ENCODE results near the gene CCR5AS.

CCR5AS gene

GRCh38 chr3:46405301-46406019, 1.4 kb downstream of the CCR5AS start:
- ChIA-PET CTCF (ENCODE audit: partially characterized antibody) (interaction anchor here (1.0 to 3.5 kb wide), 2 partner anchors 45 kb away, joined by 3 to 14 read pairs; no protein-coding TSS in a partner anchor), POLR2A (ENCODE audit: partially characterized antibody) (no interaction called here)
- 0 out of 2 replicates have a peak overlapping the region, but pooled peaks have one; percentile 57 for H2AFZ ChIP-seq (ENCODE audit: low read length)

More at GRCh38 chr3:46405301-46406019, 1.4 kb downstream of the CCR5AS start:
- H3K4me1 ChIP-seq (replicated peaks in 1 of 4; ENCODE audit: control insufficient read depth in 3 of 4, insufficient read depth in 4 of 4, low read length in 3 of 4): no peaks in the 10 kb centered on the region
- H2BK12ac ChIP-seq (ENCODE audit: low read depth, low read length): no peak overlapping the region
- no peaks in the 10 kb centered on the region for H3K79me2 ChIP-seq (ENCODE audit: control insufficient read depth in 1 of 2, insufficient read depth in 2 of 2, low read length in 2 of 2)
- H2AK5ac ChIP-seq (ENCODE audit: low read depth, low read length): no peak overlapping the region
- H2BK20ac ChIP-seq (ENCODE audit: low read length): no peak overlapping the region
- TF ChIP-seq YY1 (IDR thresholded peaks at IDR 0.05; ENCODE audit: low read depth, low read length) (no peak), CBX8 (IDR thresholded peaks at IDR 0.05; ENCODE audit: borderline replicate concordance, low read depth, low read length) (no peak), BCL11A (IDR thresholded peaks at IDR 0.05; ENCODE audit: low read depth in 2 of 2, low read length in 2 of 2) (no peak), TAF1 (IDR thresholded peaks at IDR 0.05; ENCODE audit: low read depth, low read length) (no peak), E2F6 (IDR thresholded peaks at IDR 0.05) (no peak), SIRT6 (IDR thresholded peaks at IDR 0.05; ENCODE audit: low read length) (no peak), CEBPB (IDR thresholded peaks at IDR 0.05; ENCODE audit: low read depth, low read length) (no peak), TCF12 (IDR thresholded peaks at IDR 0.05; ENCODE audit: low read depth, low read length) (no peak), MAX (IDR thresholded peaks at IDR 0.05) (no peak)
- no peak overlapping the region for H2BK5ac ChIP-seq (ENCODE audit: low read depth, low read length)
- no peak overlapping the region for H3K18ac ChIP-seq (ENCODE audit: extremely low read depth, low read length)
- H3K4me2 ChIP-seq (ENCODE audit: insufficient read depth in 1 of 2, low read depth in 2 of 2, low read length in 2 of 2): no peak overlapping the region
- H4K5ac ChIP-seq (ENCODE audit: insufficient read length, low read depth, low read length): no peak overlapping the region
- no peaks in the 10 kb centered on the region for H3K9me3 ChIP-seq (ENCODE audit: insufficient read depth in 2 of 2, low read depth in 1 of 2, low read length in 1 of 2)
- no peaks in the 10 kb centered on the region for H4K20me1 ChIP-seq (replicated peaks in 1 of 2; ENCODE audit: control insufficient read depth in 1 of 2, insufficient read depth in 2 of 2, low read length in 2 of 2)
- H3K36me3 ChIP-seq (ENCODE audit: control insufficient read depth in 2 of 4, insufficient read depth in 4 of 4, low read length in 3 of 4): no peaks in the 10 kb centered on the region
- FAIRE-seq: no peak
- H3K4ac ChIP-seq (replicated peaks; ENCODE audit: insufficient read length, low read depth, low read length): no peak overlapping the region
- H4K8ac ChIP-seq (ENCODE audit: extremely low read depth, insufficient read depth, low read length): no peak overlapping the region
- H4K91ac ChIP-seq (replicated peaks; ENCODE audit: insufficient read length, low read length): no peak overlapping the region
- no peaks in the 10 kb centered on the region for H3K79me1 ChIP-seq (ENCODE audit: low read depth, low read length)
- H3K27me3 ChIP-seq (replicated peaks in 1 of 4; ENCODE audit: control insufficient read depth in 3 of 4, extremely low read depth in 1 of 4, insufficient read depth in 3 of 4, low read length in 3 of 4): no peaks in the 10 kb centered on the region; a peak in 1 of 7 replicates
- no peak overlapping the region for H3K23ac ChIP-seq (ENCODE audit: insufficient read length)
- 84% methylated on average over 9 of the region's 11 CpGs; no CpG with 5 or more reads in 1 of the 2 experiments for whole genome bisulfite sequencing, 2 experiments (ENCODE audit: extremely low coverage in 1 of 2, insufficient coverage in 1 of 2, insufficient read length in 1 of 2, insufficient replicate concordance in 2 of 2, low coverage in 1 of 2, low lambda C conversion rate in 2 of 2, missing lambda C conversion rate in 1 of 2)
- H3K56ac ChIP-seq (replicated peaks; ENCODE audit: insufficient read length, low read depth, low read length): no peak overlapping the region
- no peak overlapping the region for H3K4me3 ChIP-seq (ENCODE audit: extremely low read depth in 1 of 4, insufficient read depth in 2 of 4, low read depth in 3 of 4, low read length in 4 of 4)
- no peak overlapping the region for H3K27ac ChIP-seq (ENCODE audit: low read depth, low read length)
- no peaks in the 10 kb centered on the region for H3K23me2 ChIP-seq (ENCODE audit: low read depth, low read length)
- DNase-seq (ENCODE audit: low read depth in 1 of 2, low spot score in 2 of 2): no peak
- H2BK15ac ChIP-seq (ENCODE audit: low read length): no peak overlapping the region
- no peak overlapping the region for H3K14ac ChIP-seq (ENCODE audit: insufficient read length)
- no peak overlapping the region for H2BK120ac ChIP-seq (replicated peaks; ENCODE audit: low read depth, low read length)
- no peak overlapping the region for H3K9ac ChIP-seq (replicated peaks in 1 of 4; ENCODE audit: extremely low read depth in 1 of 4, low read depth in 3 of 4, low read length in 3 of 4)
